Esophagus muscularis mucosa (tissue), 4 donors: Measurements from ENCODE around the gene LDLRAD3. TPM values are rescaled to one million over a fixed set of nuclear protein-coding genes. Genes with fewer than 3 reads are reported as not detected.

ENCODE experiments used
- DNase-seq: peaks from one replicate; pipeline ENCODE4 v3.0.0-alpha.2; 2017; ENCODE audit errors: extremely low spot score
- H3K27ac ChIP-seq, 4 donors: fragments of 200-600 bp; sonication (generic); replicated peaks in 1 of 4; 1 replicate in 3 of 4; 2 replicates in 1 of 4; pipeline ENCODE4 v1.5.1; 2016 to 2019; ENCODE audit warnings: mild to moderate bottlenecking in 1 of 4
- H3K27me3 ChIP-seq, 4 donors: fragments of 200-600 bp; sonication (generic); one replicate each; pipeline versions ENCODE4 v1.5.1 to v1.6.0; 2016 to 2019
- H3K36me3 ChIP-seq, 4 donors: fragments of 200-600 bp; sonication (generic); one replicate each; pipeline ENCODE4 v1.5.1; 2016 to 2019
- H3K4me1 ChIP-seq, 4 donors: fragments of 200-600 bp; sonication (generic); one replicate each; pipeline ENCODE4 v1.5.1; 2016 to 2019
- H3K4me3 ChIP-seq, 4 donors: fragments of 200-600 bp; sonication (generic); 1 replicate in 2 of 4; 2 replicates in 2 of 4; pipeline ENCODE4 v1.5.1; 2016 to 2019; ENCODE audit warnings: mild to moderate bottlenecking in 4 of 4, moderate library complexity in 1 of 4
- H3K9me3 ChIP-seq, 4 donors: fragments of 200-600 bp; sonication (generic); 1 replicate in 3 of 4; 2 replicates in 1 of 4; pipeline ENCODE4 v1.5.1; 2016 to 2019
- CTCF ChIP-seq, 3 experiments: fragments of 200-600 bp in 2 of 3; fragments of 450-650 bp in 1 of 3; sonication (generic) in 2 of 3; IDR thresholded peaks; one replicate each; pipeline ENCODE4 v1.5.1; 2017 to 2019; ENCODE audit warnings: antibody characterized with exemption in 3 of 3, mild to moderate bottlenecking in 2 of 3, moderate library complexity in 1 of 3
- EP300 ChIP-seq: sonication (generic); formaldehyde crosslinking; IDR thresholded peaks from one replicate; pipeline ENCODE4 v1.6.1; 2017; ENCODE audit warnings: antibody characterized with exemption
- POLR2A ChIP-seq: fragments of 450-650 bp; IDR thresholded peaks from one replicate; pipeline ENCODE4 v1.6.1; 2017; ENCODE audit warnings: antibody characterized with exemption, moderate library complexity, mild to moderate bottlenecking, low read depth
- POLR2AphosphoS5 ChIP-seq, 2 donors: sonication (generic); formaldehyde crosslinking; IDR thresholded peaks; one replicate each; pipeline ENCODE4 v1.6.1; 2017; ENCODE audit warnings: antibody characterized with exemption in 2 of 2
- WGBS: methylation state at CpG from one replicate; pipeline ENCODE4 v1.1.5; 2018; 5-methylcytosine and 5-hydroxymethylcytosine counted together
- intact Hi-C: fragments of 100-400 bp; cut with DNase I; formaldehyde crosslinking; loops from one replicate; pipeline ENCODE4 v1.15.1; 2023
- total RNA-seq, 4 donors: library from RNA; depleted of rRNA; stranded (reverse); fragments of >200 nt; gene quantifications; one replicate each; pipeline versions ENCODE4 v1.1.0 to v1.2.1, GENCODE V29; 2016

LDLRAD3 gene
- total RNA-seq, 4 donors from 2014 or later, result 6.8 to 8.7 (median 8.2) TPM

- TF ChIP-seq POLR2AphosphoS5 (IDR thresholded peaks at IDR 0.05) (no peak), CTCF (IDR thresholded peaks at IDR 0.05) (no peak), EP300 (no peak), POLR2A (no peak)
- peaks cover 0 to 27% (median 18%) of the 10 kb centered on the region in 4 donors for H3K4me1 ChIP-seq
- no peaks in the 10 kb centered on the region for H3K27me3 ChIP-seq
- H3K4me3 ChIP-seq, result no peak overlapping the region
- no peaks in the 10 kb centered on the region for H3K9me3 ChIP-seq
- no peak overlapping the region for H3K27ac ChIP-seq
- H3K36me3 ChIP-seq, result no peaks in the 10 kb centered on the region
- intact Hi-C loops, result no loop called here
- no peak for DNase-seq
- 80% methylated on average over 8 of the region's 8 CpGs for WGBS
Observed at GRCh38 chr11:36013950-36014897, 70.4 kb downstream of the LDLRAD3 start.

- no peak overlapping the region for H3K27ac ChIP-seq
- H3K36me3 ChIP-seq, result no peaks in the 10 kb centered on the region
- intact Hi-C loops, result no loop called here
- peaks cover 0 to 18% (median 10%) of the 10 kb centered on the region in 4 donors for H3K4me1 ChIP-seq
- H3K9me3 ChIP-seq, result no peaks in the 10 kb centered on the region
- 75% methylated on average over 14 of the region's 14 CpGs for WGBS
- no peaks in the 10 kb centered on the region for H3K27me3 ChIP-seq
- no peak for DNase-seq
- TF ChIP-seq POLR2AphosphoS5 (IDR thresholded peaks at IDR 0.05), result no peak
- TF ChIP-seq POLR2A, result no peak
- no peak for TF ChIP-seq EP300
- no peak for TF ChIP-seq CTCF (IDR thresholded peaks at IDR 0.05)
- no peak overlapping the region for H3K4me3 ChIP-seq
Observed at GRCh38 chr11:36014898-36015665, 71.2 kb downstream of the LDLRAD3 start.

GRCh38 chr11:36015799-36016198, 71.9 kb downstream of the LDLRAD3 start:
- 65% methylated on average over 8 of the region's 8 CpGs for WGBS
- Histone ChIP-seq H3K36me3 (no peaks in the 10 kb centered on the region), H3K9me3 (no peaks in the 10 kb centered on the region), H3K27me3 (no peaks in the 10 kb centered on the region), H3K4me3 (no peak overlapping the region), H3K4me1 (peaks cover 0 to 14% (median 3%) of the 10 kb centered on the region in 4 donors), H3K27ac (no peak overlapping the region)
- DNase-seq, result no peak
- TF ChIP-seq POLR2A (no peak), CTCF (IDR thresholded peaks at IDR 0.05) (no peak), EP300 (no peak), POLR2AphosphoS5 (IDR thresholded peaks at IDR 0.05) (no peak)
- intact Hi-C loops, result no loop called here

GRCh38 chr11:36016263-36016662, 72.4 kb downstream of the LDLRAD3 start:
- H3K27ac ChIP-seq, result no peak overlapping the region
- no peaks in the 10 kb centered on the region for H3K9me3 ChIP-seq
- intact Hi-C loops, result no loop called here
- H3K36me3 ChIP-seq, result no peaks in the 10 kb centered on the region
- no peaks in the 10 kb centered on the region for H3K27me3 ChIP-seq
- TF ChIP-seq CTCF (IDR thresholded peaks at IDR 0.05) (no peak), POLR2AphosphoS5 (IDR thresholded peaks at IDR 0.05) (no peak), EP300 (no peak), POLR2A (no peak)
- DNase-seq, result no peak
- H3K4me3 ChIP-seq, result no peak overlapping the region
- H3K4me1 ChIP-seq, result peaks cover 0 to 14% (median 2%) of the 10 kb centered on the region in 4 donors
- 96% methylated on average over 3 of the region's 3 CpGs for whole genome bisulfite sequencing
